COLO668 (cell line): ENCODE measurements around the gene USP47.

Experiments used
- DNase-seq: peaks from one replicate; lab custom pipeline; 2025; ENCODE audit not compliant: unreplicated experiment; lab: John Stamatoyannopoulos, UW

The USP47 gene

GRCh38 chr11:11965192-11965591 lies 123.4 kb downstream of the USP47 start:
- no peak for DNase-seq

GRCh38 chr11:11965656-11966353 lies 124.0 kb downstream of the USP47 start:
- no peak for DNase-seq

GRCh38 chr11:11966354-11966741 lies 124.6 kb downstream of the USP47 start:
- no peak for DNase-seq

GRCh38 chr11:11966826-11967668 lies 125.3 kb downstream of the USP47 start:
- peak; percentile 73 for DNase-seq

GRCh38 chr11:11967669-11968510 lies 126.1 kb downstream of the USP47 start:
- DNase-seq: no peak

GRCh38 chr11:11968511-11969280 lies 126.9 kb downstream of the USP47 start:
- no peak for DNase-seq

- DNase-seq: no peak
These were observed 127.8 kb downstream of the USP47 start for GRCh38 chr11:11969380-11970215.

GRCh38 chr11:11970556-11970955 lies 128.8 kb downstream of the USP47 start:
- no peak for DNase-seq

- no peak for DNase-seq
These were observed 130.3 kb downstream of the USP47 start for GRCh38 chr11:11971906-11972547.

GRCh38 chr11:11972730-11973341 lies 131.1 kb downstream of the USP47 start:
- no peak for DNase-seq

- DNase-seq: no peak
These were observed 131.6 kb downstream of the USP47 start for GRCh38 chr11:11973361-11973800.

- no peak for DNase-seq
These were observed 132.1 kb downstream of the USP47 start for GRCh38 chr11:11973866-11974265.

- DNase-seq: no peak
These were observed 133.7 kb downstream of the USP47 start for GRCh38 chr11:11975201-11976092.

- no peak for DNase-seq
These were observed 134.8 kb downstream of the USP47 start for GRCh38 chr11:11976481-11977127.

- no peak for DNase-seq
These were observed 135.6 kb downstream of the USP47 start for GRCh38 chr11:11977206-11977938.

GRCh38 chr11:11978098-11978637 lies 136.4 kb downstream of the USP47 start:
- DNase-seq: no peak
